HepG2 (cell line): ENCODE data around the gene TMEM174.

Experiments used
- CEBPG ChIP-seq: IDR thresholded peaks from 2 replicates; pipeline ENCODE4 v1.6.1; 2016
- ZNF274 ChIP-seq: sonication (generic); formaldehyde crosslinking; IDR thresholded peaks from 2 replicates; pipeline ENCODE4 v1.5.1; 2020; ENCODE audit warnings: mild to moderate bottlenecking, missing genetic modification reagents
- ZZZ3 ChIP-seq: sonication (generic); formaldehyde crosslinking; IDR thresholded peaks from 2 replicates; pipeline ENCODE4 v1.4.0; 2020; ENCODE audit warnings: missing genetic modification reagents, mild to moderate bottlenecking, borderline replicate concordance

DNA sequence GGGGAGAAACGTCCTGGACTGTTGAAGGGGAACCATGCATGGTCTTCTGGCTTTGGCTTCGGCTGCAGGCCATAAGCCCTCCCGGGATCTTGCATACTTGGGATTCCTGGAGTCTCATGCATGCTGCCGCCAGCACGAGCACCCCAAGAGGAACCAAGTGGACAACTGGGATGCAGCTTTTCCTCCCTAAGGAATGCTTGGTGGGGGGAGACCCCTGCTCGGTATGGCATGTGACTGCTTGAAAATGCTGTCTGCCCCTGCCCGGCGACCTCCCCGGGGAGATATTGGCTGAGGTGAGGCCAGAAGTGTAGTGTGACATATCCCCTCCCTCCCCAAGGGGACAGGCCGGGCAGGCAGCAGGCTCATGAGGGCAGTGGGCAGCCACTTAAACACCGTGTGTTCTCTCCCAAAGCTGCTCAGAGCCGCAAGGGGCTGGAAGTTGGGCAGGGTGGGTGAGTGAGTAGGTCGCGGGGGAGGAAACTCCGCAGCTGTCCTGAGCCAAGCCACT lies 36.9 kb upstream of the TMEM174 start:
- TF ChIP-seq ZZZ3 (CRISPR knock-in tag) (no peak), CEBPG (CRISPR knock-in tag) (no peak), ZNF274 (no peak)
